Islet precursor cell (in vitro differentiated cells): ENCODE results near the gene ABLIM1.

Source experiments
- DNase-seq: peaks from one replicate; pipeline ENCODE4 v3.0.0-alpha.2; 2018

Gene ABLIM1

GRCh38 chr10:114483575-114483974 lies 174.5 kb downstream of the ABLIM1 start:
- DNase-seq: no peak

GRCh38 chr10:114482480-114483304 lies 175.4 kb downstream of the ABLIM1 start:
- no peak for DNase-seq

- no peak for DNase-seq
These were observed 177.0 kb downstream of the ABLIM1 start for GRCh38 chr10:114481055-114481454.

- DNase-seq: no peak
These were observed 178.2 kb downstream of the ABLIM1 start for GRCh38 chr10:114479836-114480235.

GRCh38 chr10:114479307-114479706 lies 178.8 kb downstream of the ABLIM1 start:
- DNase-seq: no peak

- no peak for DNase-seq
These were observed 179.8 kb downstream of the ABLIM1 start for GRCh38 chr10:114478281-114478680.

- no peak for DNase-seq
These were observed 180.8 kb downstream of the ABLIM1 start for GRCh38 chr10:114477285-114477684.

GRCh38 chr10:114474989-114475388 lies 183.1 kb downstream of the ABLIM1 start:
- no peak for DNase-seq

- no peak for DNase-seq
These were observed 184.3 kb downstream of the ABLIM1 start for GRCh38 chr10:114473776-114474175.

GRCh38 chr10:114472877-114473253 lies 185.2 kb downstream of the ABLIM1 start:
- no peak for DNase-seq

GRCh38 chr10:114471906-114472876 lies 185.9 kb downstream of the ABLIM1 start:
- no peak for DNase-seq

GRCh38 chr10:114470956-114471905 lies 186.8 kb downstream of the ABLIM1 start:
- DNase-seq: peak; percentile 68

GRCh38 chr10:114470361-114470760 lies 187.7 kb downstream of the ABLIM1 start:
- no peak for DNase-seq

GRCh38 chr10:114458955-114459354 lies 199.1 kb downstream of the ABLIM1 start:
- DNase-seq: peak; percentile 84

GRCh38 chr10:114458216-114458920 lies 199.7 kb downstream of the ABLIM1 start:
- no peak for DNase-seq

GRCh38 chr10:114453576-114453975 lies 204.5 kb downstream of the ABLIM1 start:
- peak; percentile 85 for DNase-seq

- no peak for DNase-seq
These were observed 209.2 kb downstream of the ABLIM1 start for GRCh38 chr10:114448897-114449296.

- no peak for DNase-seq
These were observed 212.7 kb downstream of the ABLIM1 start for GRCh38 chr10:114445332-114445731.

- no peak for DNase-seq
These were observed 213.3 kb downstream of the ABLIM1 start for GRCh38 chr10:114444819-114445218.

- DNase-seq: no peak
These were observed 215.9 kb downstream of the ABLIM1 start for GRCh38 chr10:114442091-114442630.

- no peak for DNase-seq
These were observed 217.0 kb downstream of the ABLIM1 start for GRCh38 chr10:114441107-114441506.
